DND-41 (cell line): ENCODE measurements around the gene ZFP36.

ENCODE experiments used
- ATAC-seq: fragments of 200-7000 bp; cut with Tn5 transposase; 3 replicates; pipeline ENCODE4 v1.9.1; 2021; ENCODE audit warnings: low read depth; ENCODE audit not compliant: insufficient read depth
- DNase-seq: peaks from one replicate; pipeline ENCODE4 v3.0.0-alpha.2; 2020
- H2AFZ ChIP-seq: 2 replicates; pipeline ENCODE4 v1.6.0; 2012; ENCODE audit warnings: low read depth, low read length
- H3K27ac ChIP-seq: 2 replicates; pipeline ENCODE4 v1.5.1; 2012; ENCODE audit warnings: low read length, inconsistent platforms
- H3K27me3 ChIP-seq: fragments of 200-600 bp; sonication (generic); 2 replicates; pipeline ENCODE4 v1.6.0; 2012; ENCODE audit warnings: low read length, mild to moderate bottlenecking, inconsistent platforms; ENCODE audit not compliant: insufficient read depth, poor library complexity
- H3K36me3 ChIP-seq: 2 replicates; pipeline ENCODE4 v1.5.1; 2012; ENCODE audit warnings: low read length, inconsistent platforms; ENCODE audit not compliant: insufficient read depth
- H3K4me1 ChIP-seq: 2 replicates; pipeline ENCODE4 v1.5.1; 2012; ENCODE audit warnings: mild to moderate bottlenecking, low read length; ENCODE audit not compliant: insufficient read depth
- H3K4me2 ChIP-seq: 2 replicates; pipeline ENCODE4 v1.6.0; 2012; ENCODE audit warnings: mild to moderate bottlenecking, moderate library complexity, low read length, inconsistent platforms; ENCODE audit not compliant: insufficient read depth
- H3K4me3 ChIP-seq, 2 experiments: fragments of 200-600 bp in 1 of 2; shearing (Covaris generic) in 1 of 2; 2 replicates each; pipeline ENCODE4 v1.5.1; 2012 to 2016; ENCODE audit warnings: inconsistent platforms in 2 of 2, low read length in 2 of 2, mild to moderate bottlenecking in 2 of 2, low read depth in 1 of 2, moderate library complexity in 1 of 2
- H3K79me2 ChIP-seq: 2 replicates; pipeline ENCODE4 v1.6.0; 2012; ENCODE audit warnings: low read length, inconsistent platforms; ENCODE audit not compliant: insufficient read depth
- H3K9ac ChIP-seq: 2 replicates; pipeline ENCODE4 v1.6.0; 2012; ENCODE audit warnings: low read depth, mild to moderate bottlenecking, inconsistent platforms, low read length, moderate library complexity
- H3K9me3 ChIP-seq: 2 replicates; pipeline ENCODE4 v1.5.1; 2012; ENCODE audit warnings: low read length, moderate library complexity, mild to moderate bottlenecking, inconsistent platforms; ENCODE audit not compliant: insufficient read depth, severe bottlenecking
- H4K20me1 ChIP-seq: 2 replicates; pipeline ENCODE4 v1.6.0; 2012; ENCODE audit warnings: low read length; ENCODE audit not compliant: insufficient read depth
- EZH2 ChIP-seq: IDR thresholded peaks from 3 replicates; pipeline ENCODE4 v1.6.1; 2012; ENCODE audit warnings: borderline replicate concordance, low read depth, mild to moderate bottlenecking, moderate library complexity, low read length, inconsistent platforms; ENCODE audit not compliant: severe bottlenecking
- TF ChIP-seq, protein P1 (sequence below): IDR thresholded peaks from 2 replicates; pipeline ENCODE4 v1.5.1; 2012; ENCODE audit warnings: borderline replicate concordance, low read length, moderate library complexity, mild to moderate bottlenecking; ENCODE audit not compliant: poor library complexity, severe bottlenecking; ENCODE audit errors: extremely low read depth

Gene ZFP36

DNA sequence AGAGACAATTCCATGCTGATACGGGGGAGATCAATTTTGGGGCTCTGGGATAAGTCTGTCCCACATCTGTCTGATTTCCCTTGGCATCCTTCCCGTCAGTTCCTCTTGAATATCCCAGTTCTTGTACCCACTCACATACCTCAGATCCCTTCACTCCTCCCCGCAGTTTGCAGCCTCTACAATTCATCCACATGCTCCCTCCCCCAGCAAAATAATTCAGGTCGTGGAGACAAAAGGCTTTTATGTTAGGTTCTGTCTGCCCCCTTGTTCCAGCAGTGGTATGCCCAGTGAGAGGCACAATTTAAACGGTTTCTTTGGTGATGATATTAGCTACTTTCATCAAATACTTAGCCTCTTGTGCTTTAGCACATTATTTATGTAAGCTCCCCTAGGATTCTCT, 19.5 kb downstream of the ZFP36 start:
- ATAC-seq (no peak), DNase-seq (no peak)
- peaks cover 29% of the 10 kb centered on the region for H3K36me3 ChIP-seq
- H3K9me3 ChIP-seq = no peaks in the 10 kb centered on the region
- no peak overlapping the region for H2AFZ ChIP-seq
- no peak overlapping the region for H3K4me3 ChIP-seq
- no peaks in the 10 kb centered on the region for H3K79me2 ChIP-seq
- H3K4me2 ChIP-seq = no peak overlapping the region
- no peak for TF ChIP-seq EZH2
- TF ChIP-seq, protein P1, sequence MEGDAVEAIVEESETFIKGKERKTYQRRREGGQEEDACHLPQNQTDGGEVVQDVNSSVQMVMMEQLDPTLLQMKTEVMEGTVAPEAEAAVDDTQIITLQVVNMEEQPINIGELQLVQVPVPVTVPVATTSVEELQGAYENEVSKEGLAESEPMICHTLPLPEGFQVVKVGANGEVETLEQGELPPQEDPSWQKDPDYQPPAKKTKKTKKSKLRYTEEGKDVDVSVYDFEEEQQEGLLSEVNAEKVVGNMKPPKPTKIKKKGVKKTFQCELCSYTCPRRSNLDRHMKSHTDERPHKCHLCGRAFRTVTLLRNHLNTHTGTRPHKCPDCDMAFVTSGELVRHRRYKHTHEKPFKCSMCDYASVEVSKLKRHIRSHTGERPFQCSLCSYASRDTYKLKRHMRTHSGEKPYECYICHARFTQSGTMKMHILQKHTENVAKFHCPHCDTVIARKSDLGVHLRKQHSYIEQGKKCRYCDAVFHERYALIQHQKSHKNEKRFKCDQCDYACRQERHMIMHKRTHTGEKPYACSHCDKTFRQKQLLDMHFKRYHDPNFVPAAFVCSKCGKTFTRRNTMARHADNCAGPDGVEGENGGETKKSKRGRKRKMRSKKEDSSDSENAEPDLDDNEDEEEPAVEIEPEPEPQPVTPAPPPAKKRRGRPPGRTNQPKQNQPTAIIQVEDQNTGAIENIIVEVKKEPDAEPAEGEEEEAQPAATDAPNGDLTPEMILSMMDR = no peak
- no peak overlapping the region for H3K9ac ChIP-seq
- no peak overlapping the region for H3K27ac ChIP-seq
- no peaks in the 10 kb centered on the region for H3K27me3 ChIP-seq
- H3K4me1 ChIP-seq = no peaks in the 10 kb centered on the region
- H4K20me1 ChIP-seq = peaks cover 10% of the 10 kb centered on the region

DNA sequence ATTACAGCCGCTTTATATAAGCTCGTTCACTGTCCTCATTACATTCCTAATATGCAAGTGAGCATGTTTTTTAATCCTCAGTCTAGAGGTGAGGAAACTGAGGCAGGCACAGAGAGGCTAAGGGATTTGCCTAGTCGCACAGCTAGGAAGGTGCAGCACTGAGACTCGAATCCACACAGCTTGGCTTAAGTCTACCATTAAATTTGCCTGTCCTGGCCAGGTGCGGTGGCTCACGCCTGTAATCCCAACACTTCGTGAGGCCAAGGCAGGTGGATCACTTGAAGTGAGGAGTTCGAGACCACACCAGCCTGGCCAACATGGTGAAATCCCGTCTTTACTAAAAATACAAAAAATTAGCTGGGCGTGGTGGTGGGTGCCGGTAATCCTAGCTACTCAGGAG, 21.1 kb downstream of the ZFP36 start:
- Histone ChIP-seq H3K9me3 (no peaks in the 10 kb centered on the region), H4K20me1 (peaks cover 13% of the 10 kb centered on the region), H3K79me2 (no peaks in the 10 kb centered on the region), H3K9ac (no peak overlapping the region), H3K36me3 (peaks cover 28% of the 10 kb centered on the region), H2AFZ (no peak overlapping the region), H3K4me3 (no peak overlapping the region), H3K4me2 (no peak overlapping the region), H3K27me3 (no peaks in the 10 kb centered on the region), H3K4me1 (no peaks in the 10 kb centered on the region), H3K27ac (no peak overlapping the region)
- DNase-seq = no peak
- TF ChIP-seq, protein P1 = no peak
- TF ChIP-seq EZH2 = no peak
- ATAC-seq = no peak

DNA sequence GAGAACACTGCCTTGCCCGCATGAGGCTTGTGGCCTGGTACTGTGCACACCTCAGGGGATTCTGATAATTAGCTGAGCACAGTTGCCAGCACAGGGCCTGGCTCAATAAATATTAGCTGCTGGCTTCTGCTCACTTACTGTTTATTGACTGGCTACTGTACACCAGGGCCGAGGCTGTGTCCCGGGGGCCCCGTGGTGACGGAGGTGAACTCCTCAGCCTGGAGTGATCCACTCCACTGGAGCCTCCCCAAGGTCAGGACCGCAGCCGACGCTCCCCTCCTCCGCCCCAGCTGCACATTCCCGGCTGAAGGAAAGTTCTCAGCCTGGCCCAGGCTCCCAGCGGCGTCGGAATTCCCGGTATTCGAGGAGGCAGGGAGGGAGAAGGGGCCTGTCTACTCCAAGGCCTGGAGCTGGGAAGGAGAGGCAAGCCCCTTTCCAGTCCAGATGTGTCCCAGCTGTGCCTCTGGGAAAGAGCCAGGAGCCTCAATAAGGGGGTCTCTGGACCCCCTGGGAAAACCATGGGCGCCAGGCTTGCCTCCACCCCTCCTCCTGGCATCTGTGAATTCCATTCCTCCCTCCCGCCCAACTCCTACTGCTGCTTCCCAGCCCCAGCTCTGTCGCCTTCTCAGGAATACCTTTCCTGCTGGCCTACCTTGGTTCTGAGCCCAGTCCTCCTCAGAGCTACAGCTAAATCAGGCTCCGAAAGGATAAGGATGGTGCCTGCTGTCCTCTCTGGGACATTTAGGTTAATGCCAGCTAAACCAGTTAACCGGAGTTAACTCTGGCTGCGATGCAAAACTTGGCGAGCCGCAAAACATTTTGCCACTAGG, 21.9 kb downstream of the ZFP36 start:
- H3K4me3 ChIP-seq = no peak overlapping the region
- DNase-seq (no peak), ATAC-seq (peak; percentile 15; the same call in 1 of the 3 replicates)
- H3K79me2 ChIP-seq = peaks cover 3% of the 10 kb centered on the region; the same call in 1 of the 2 replicates
- H3K27ac ChIP-seq = no peak overlapping the region
- TF ChIP-seq, protein P1 = no peak
- TF ChIP-seq EZH2 = no peak
- H3K9me3 ChIP-seq = no peaks in the 10 kb centered on the region
- no peak overlapping the region for H3K4me2 ChIP-seq
- H2AFZ ChIP-seq = no peak overlapping the region
- H3K4me1 ChIP-seq = peaks cover 4% of the 10 kb centered on the region
- peaks cover 29% of the 10 kb centered on the region for H3K36me3 ChIP-seq
- H3K9ac ChIP-seq = no peak overlapping the region
- no peaks in the 10 kb centered on the region for H3K27me3 ChIP-seq
- H4K20me1 ChIP-seq = peaks cover 21% of the 10 kb centered on the region
